Measurements from ENCODE around the gene PJA1.

Gene PJA1

DNA sequence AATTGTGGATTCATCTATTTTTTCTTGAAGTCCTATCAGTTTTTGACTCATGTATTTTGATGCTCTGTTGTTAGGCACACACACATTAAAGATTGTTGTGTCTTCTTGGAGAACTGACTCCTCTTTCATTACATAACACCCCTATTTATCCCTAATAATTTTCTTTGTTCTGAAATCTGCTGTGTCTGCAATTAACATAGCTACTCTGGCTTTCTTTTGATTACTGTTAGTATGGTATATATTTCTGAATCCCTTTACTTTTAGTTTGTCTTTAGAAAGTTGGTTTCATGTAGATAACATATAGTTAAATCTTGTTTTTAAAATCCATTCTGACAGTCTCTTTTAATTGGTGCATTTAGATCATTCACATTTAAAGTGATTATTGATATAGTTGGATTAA is 5.1 kb upstream of the PJA1 start:
- no peak for DNase-seq

DNA sequence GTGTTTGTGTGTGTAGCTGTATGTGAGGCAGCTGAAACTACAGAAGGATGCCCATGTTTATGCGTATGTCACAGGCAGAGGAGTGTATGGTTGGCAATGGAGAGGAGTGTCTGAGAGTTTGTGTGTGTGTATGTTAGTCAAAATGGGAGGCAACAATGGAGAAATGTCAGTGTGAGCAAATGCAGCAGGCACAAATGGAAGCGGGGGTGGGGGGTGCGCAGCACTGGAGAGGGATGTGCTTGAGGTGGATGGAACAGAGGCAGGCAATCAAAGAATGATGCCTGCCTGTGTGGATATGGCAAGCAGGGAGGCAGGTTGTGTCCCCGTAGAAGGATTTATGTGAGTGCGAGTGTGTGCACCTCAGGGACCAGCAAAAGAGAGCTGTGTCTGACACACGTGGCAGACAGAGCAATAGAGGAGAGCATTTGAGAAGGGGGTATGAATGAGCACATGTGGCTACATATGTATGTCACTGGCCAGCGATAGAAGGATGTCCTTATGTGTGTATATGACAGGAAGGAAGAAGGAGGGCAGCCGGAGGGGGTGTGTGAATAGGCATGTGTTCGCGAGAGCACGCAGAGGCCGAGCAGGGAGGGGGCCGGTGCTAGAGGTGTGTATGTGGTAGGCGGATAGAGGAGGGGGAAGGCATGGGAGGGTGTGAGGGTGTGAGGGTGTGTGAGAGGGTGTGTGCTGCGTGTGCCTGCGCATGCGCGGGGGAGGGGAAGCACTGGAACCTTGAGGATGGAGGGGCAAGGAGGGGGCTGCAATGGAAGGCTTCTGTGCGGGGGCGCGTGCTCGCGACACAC is 1.1 kb downstream of the PJA1 start:
- peak; percentile 14 for DNase-seq

DNA sequence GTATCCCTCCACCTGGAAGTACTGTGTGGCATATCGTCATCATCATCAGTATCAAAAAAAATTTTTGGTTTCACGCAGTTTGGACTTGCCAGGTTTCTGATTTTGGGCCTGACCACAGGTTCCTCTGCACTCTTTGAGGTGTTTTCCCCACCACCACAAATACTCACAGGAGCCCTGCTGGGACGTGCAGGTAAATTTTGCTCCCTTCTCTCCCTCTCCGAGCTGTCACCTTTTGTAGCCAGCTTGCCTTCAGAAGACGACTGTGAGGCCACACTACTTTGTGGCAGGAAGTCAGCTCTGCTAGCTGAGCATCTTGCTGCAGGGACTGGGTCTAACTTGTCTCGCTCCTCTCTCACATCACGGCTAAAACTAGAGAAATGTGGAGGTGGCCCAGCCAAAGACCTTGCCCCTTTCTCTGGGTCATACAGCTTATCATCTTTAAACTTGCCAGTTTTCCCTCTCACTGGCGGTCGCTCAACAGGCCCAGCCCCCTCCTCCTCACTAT is 2.8 kb downstream of the PJA1 start:
- DNase-seq, result no peak

DNA sequence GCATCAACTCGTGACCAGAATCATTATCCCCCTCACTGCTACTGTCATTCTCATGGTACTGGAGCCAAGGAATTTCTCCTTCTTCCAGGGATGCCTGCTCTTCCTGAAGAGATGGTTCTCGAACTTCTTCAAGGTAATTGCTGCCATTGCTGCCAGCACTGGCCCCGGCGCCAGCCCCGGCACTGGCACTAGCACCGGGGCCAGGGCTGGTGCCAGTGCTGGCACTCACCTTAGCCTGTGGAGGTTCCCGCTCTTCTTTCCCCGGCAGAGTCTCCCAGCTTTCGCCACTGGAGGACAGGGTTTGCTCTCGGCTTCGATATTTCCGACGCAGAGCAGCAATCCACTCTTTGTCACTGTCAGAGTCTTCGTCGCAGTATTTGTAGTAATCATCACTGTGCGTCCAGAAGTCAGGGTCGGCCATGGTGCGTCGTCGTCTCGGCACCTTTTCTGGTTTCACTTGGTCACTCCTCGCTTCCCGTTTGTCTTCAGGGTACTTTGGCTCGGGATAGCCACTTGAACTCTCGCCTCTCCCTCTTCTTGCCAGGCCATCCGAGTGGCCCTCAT is 3.4 kb downstream of the PJA1 start:
- DNase-seq, result no peak

DNA sequence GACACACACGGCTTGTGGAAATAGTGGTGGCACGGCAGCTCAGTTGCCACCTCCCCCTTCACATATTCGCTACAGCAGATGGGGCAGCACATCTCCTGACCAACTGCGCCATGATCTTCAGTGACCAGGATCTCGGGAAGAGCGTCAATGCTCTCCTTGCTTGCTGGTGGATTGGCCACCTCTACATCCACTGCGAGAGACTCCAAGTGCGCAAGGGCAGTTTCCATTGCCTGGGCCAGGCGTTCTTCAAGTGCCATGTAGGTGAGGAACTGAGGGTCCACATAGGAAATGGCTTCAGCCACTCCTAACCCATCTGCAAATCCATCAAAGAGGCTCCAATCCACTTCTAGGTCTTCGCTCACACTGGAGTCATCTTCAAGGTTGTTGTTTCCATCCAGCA is 3.9 kb downstream of the PJA1 start:
- no peak for DNase-seq

DNA sequence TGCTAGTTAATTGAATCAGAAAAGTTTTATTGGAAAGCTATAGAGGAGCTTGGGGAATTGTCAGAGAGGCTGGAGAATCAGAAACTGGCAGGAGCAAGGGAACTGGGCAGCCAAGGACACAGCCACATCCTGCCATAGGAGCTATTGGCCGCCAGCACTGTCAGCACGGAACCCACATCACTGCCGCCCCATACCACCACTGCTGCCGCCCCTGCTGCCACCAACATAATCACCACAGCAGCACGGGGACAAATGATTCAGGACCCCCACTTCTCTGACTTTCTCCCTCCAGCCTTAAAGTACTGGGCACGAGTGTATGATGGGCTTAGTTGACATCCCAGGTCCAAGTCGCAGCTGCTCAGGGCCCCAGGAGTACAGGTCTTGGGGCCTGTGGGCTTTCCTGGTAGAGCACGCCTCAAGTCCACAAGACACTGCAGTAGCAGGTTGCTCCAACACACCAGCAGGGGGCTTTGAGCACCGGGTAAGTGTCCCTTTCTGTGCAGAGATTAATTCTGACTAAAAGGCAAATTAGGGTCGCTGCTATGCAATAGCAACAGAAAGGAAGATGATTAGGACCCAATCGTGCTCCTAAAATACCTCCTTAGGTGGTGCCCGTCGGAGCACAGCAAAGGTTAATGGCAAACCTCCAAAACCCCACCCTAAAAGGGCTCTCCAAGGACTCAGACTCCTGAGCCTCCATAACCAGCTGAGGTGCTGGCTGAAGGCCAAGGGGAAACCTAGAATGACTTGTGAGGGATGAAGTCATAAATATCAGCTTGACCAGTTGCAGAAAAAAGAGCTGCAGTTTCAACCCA is 6.9 kb downstream of the PJA1 start:
- DNase-seq, result peak; percentile 44

DNA sequence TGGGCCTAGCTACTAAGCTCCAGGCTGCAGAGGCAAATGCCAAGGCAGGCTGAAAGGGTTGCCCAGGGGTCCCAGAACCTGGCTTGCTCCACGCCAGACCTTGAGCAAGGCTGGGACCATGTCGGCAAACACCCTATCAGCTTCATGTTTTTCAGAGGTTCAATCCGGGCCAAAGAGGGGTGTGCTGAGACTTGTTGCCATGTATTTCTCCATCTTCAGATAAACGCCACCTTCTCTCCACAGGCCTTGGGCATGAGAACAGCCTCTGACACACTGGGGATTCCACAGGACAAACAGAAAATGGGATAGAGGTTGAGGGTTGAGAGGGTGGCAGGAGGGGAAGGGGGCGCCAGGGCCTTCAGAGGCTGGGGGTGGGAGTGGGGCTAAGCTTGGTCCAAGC is 8.6 kb downstream of the PJA1 start:
- DNase-seq, result no peak

DNA sequence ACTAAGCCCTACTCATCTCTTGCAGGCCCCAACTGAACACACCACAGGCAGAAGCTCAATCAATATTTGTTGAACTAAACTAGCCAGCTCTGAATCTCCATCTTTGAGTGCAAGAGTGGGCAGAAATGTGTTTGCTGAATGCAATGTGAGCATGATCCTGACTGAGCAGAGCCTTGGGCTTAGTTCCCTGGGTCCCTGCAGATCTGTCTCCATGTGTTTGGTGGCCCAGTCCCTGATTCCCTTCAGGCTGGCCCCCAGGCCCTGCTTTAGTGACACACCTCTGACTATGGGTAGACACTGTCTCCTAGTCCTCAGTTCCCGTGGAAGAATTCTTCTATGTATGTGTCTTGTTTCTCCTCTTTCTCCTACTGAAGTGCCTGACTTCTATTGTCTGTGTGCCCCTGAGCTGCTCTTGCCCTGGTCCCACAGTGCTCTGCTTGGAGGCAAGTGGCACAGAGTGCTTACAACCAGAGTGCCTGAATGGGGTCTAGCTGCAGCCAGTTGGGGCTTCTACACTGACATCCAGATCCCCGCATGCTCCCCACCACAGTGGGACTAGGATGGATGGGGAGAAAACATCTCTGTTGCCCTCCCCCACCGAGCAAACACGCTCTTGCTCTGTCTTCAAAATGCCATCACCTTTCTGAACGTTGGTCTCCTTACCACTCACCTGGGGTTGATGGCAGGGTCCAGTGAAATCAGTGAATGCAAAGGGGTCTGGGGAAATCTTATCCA is 9.3 kb downstream of the PJA1 start:
- DNase-seq, result no peak

DNA sequence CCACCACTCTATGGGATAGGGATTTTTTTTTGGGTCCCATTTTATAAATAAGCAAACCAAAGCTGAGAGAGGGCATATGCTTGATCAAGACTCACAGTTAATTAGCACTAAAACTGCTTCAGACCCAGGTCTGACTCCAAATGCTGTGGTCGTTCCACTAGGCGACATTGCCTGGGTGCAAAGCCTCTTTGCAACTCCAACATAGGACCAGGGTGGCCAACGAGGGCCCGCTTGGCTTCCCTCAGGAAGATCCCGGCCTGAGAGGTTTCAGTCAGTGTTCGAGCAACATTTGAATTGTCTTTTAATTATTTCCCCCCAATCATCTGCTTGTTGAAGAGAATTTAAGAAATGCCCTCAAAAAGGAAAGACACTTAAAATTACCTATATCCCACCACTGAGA is 11.2 kb downstream of the PJA1 start:
- DNase-seq, result no peak

DNA sequence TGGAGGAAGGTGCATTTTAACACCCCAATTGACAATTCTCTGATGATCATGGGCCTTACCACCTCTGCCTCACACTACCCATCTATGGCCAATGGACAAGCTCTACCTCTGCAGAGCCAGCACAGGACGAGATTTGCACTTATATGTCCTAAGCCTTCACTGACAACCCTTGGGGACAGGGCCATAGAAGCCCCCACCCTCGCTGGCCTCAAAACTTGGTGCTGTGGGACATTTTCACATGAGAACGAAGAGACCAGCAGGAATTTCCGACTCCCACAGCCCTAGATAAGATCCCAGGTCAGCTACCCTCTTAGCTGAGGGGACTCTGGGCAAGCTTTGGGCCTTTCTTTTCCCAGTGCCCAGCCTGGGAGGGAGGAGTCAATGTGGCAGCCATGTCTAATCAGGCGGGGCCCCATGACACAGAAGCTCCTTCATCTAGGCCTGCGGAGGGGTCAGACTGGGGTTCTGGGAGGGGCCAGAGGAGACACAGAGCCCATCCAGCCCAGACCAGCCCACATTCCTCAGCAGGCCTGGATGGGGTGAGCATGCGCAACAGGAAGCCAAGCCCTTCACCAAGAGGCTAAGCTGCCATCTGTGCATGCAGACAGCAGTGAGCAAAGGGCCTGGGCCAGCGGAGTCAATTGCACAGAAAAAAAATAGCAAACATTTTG is 12.1 kb downstream of the PJA1 start:
- no peak for DNase-seq

DNA sequence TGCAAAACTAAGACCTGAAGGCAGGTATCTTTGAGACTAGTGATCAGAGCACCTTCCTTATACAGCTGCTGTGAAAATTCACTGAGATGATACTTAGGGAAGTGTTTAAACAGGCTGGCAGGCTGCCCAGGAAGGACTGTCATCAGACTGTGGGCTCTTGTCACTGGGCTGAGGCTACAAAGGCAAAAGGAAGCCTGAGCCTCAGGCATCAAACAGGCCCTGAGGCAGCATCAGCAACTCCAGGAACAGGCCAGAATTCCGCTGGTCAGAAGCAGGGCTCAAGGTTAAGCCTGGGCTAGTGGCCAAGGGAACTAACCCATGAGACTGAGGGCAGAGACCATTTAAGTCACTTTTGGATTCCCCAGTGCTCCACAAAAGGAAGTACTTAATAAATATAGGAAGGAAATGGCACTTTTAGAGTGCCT is 12.8 kb downstream of the PJA1 start:
- peak; percentile 18 for DNase-seq

DNA sequence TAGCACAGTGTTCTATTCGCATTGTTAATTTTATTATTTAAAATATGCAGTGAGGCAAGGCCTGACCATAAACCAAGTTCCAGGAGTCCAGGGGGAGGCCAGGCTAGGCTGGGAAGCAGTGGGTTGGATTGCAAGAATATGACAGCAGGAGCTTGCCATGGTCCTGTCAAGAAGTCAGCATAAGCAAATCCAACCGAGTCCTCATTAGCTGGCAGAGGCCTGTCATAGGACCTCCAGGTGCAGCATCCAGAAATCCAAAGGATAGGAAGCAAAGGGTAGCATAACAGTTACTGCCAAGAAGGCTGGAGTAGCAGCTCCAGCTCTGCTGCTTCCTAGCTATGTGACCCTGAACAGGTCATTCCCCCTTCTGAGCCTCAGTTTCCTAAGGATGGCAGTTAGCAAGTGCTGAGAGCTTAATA is 13.4 kb downstream of the PJA1 start:
- DNase-seq, result no peak

DNA sequence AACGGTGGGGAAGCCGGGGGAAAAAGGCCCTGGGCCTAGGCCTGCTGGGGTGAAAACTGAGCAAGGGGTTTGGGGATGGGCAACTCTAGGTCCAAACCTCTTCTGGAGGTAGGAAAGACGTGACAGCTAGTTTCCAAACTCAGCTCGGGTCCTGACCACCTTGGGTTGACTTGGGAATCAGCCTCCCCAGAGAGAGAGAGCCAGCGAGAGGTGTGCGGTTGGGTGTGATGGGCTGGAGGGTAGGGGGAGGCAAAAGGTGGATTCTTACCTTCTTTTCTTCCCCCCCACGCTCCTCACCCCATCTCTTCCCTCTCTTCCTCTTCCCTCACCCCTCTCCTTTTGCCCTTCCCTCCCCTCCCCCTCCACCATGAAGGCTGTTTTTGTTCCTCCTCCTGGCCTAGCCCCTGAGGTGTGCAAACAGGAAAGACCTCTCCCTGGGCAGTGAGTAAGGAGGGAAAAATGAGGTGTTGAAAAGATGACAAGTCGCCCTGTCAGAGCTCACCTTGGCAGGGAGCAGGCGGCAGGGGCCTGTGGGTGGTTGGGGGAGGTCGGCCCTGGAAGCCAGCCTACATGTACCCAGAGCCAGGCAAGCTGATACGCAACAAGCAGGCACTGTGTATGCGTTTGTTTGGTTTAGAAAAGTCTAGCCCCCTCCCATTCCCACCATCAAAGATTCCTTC is 14.8 kb downstream of the PJA1 start:
- no peak for DNase-seq

DNA sequence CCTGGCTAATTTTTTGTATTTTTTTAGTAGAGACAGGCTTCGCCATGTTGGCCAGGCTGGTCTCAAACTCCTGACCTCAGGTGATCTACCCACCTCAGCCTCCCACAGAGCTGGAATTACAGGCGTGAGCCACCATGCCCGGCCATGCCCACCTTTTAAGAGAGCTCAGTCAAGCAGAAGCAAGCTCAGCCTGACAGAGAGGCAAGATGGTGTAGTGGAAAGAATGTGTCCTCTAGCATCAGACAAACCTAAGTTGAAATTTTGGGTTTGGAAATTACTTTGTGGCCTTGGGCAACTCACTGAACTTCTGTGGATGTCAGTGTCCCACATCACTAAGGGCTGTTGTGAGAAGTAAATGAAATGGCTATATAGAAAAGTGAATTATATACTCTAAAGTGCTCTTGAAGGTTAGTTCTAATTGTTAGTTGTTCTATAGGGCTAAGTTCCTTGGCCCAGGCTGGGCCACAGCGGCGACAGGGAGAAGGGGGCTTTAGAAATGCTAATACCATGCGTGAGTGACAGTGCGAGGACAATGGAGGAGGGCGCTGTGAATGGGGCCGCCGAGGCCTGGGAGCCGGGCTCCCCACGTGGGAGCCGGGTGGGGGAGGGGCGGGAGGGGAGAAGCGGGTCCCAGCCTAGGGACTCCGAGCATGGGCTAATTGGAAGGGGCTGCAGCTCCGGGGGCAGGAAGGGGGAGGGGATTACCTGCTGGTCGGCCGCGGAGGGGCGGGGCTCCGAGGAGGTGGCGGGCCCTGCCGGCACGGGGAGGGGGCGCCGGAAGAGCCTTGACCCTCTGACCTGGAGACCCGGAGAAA is 15.6 kb downstream of the PJA1 start:
- no peak for DNase-seq

DNA sequence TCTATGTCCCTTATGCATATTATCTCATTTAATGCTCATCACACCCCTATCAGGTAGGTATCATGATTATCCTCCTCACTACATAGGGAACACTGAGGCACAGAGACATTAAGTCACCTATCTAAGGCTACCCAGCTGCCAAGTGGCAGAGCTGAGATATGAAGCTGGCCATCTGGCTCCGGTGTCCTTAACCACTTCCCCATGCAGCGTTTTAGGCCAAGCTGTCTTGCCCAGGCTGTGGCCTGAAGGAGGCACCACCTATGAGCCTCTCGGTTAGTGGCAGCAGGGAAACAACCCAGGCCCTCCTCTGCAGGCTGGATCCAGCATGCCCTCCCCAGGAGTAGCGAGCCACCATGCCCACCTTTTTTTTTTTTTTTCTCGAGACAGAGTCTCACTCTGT is 16.3 kb downstream of the PJA1 start:
- DNase-seq, result peak; percentile 12

DNA sequence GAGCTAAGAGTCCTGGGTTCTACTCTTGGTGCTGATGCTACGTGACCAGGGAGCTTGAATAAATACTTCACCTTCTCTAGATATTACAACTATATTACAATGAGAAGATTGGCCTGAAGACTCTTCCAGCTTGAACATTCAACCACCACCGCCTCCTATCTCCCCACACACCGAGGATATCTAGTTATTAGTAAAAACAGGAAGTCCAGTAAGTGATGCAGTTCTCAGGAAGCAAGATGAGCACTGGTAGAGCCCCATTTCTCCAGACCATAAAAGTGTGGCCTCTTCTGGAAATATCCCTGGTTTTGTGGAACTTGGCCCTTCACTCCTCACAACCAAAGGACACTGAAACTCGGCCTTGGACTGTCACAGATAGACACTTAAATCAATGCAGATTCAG is 18.5 kb downstream of the PJA1 start:
- DNase-seq, result no peak

DNA sequence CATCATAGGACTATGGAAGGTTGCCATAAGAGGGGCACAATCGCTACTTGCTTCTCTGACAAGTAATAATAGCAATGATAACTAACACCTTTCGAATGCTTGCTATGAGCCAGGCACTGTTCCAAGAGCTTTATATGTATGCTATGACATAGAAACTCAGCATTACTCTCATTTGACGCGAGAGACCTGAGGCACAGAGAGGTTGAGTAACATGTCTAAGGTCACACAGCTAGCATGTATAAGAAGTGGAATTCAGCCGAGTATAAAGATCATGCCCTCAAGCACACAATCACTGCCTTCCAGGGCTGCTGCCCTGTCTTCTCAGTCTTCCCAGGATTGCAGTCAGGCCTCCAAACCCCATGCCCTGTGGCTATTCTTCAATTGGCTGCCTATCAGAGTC is 19.5 kb downstream of the PJA1 start:
- no peak for DNase-seq

DNA sequence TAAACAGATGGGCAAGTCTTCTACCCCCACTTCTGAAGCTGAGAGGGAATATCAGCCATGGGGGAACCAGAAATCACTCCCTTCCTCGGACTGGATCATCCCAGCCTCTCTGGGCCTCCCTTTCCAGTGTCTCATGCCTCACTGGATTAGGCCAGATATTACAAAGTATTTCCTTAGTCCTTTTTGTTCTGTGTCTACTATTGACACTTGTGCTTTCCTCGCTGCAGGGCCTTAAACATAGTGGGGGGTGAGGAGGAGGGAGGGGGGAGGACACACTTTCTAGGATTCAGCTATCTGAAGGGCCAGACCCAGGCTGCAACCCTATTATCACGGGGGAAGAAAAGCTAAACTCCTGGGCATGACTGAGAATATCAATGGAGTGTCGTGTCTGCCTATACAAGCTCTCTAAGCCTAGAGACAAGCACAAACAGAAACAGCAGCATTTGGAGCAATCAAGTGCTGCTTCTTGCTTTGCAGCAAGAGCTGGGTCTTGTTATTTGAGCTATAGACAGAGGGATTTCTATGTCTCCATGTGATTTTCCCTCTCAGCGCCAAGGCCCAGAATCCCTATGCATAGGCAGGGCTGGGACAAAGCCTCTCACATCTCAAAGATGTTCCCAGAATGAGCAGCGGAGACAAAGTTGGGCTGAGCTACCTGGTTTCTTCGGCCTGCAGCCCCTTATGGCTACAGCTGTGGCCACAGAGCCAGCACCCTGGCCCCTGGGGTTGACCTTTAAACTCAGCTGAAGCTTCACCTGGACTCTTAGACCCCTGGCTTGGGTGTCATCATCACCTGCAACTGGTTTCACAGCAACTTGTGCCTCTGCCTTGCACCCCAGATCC is 20.2 kb downstream of the PJA1 start:
- no peak for DNase-seq

DNA sequence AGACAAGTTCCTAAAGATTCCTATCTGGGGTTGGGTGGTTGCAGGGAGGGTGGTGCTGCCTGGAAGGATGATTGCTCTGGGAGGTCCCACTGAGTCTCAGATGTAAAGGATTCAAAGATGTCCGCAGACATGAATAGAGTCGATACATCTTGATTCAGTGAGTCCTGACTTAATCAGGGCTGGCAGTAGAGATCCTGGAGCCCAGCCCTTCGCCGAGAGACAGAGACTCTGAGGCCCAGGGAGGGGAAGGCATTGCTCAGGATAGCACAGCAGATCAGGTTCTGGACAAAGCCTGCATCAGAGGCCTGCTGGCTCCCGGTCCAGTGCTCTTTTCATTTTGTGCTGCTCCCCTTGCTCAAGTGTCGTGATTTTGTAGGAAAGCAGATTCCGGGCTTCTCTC is 21.7 kb downstream of the PJA1 start:
- no peak for DNase-seq

Measured in hematopoietic multipotent progenitor cell treated with erythropoietin and hydrocortisone succinate and interleukin-3 and kit ligand, for 8 days (in vitro differentiated cells).